Fibroblast of lung (primary cell): ENCODE data around the gene CARD10. TPM values are rescaled to one million over a fixed set of nuclear protein-coding genes. Genes with fewer than 3 reads are reported as not detected.

Experiments
- DNase-seq, 2 donors: peaks; one replicate each; pipeline versions ENCODE4 v3.0.0 to v3.0.0-alpha.2; 2010; ENCODE audit warnings: low read depth in 2 of 2
- H2AFZ ChIP-seq: 2 replicates; pipeline ENCODE4 v1.5.1; 2012; ENCODE audit warnings: low read length, control low read depth, inconsistent platforms
- H3K27ac ChIP-seq: 2 replicates; pipeline ENCODE4 v1.5.1; 2011; ENCODE audit warnings: low read length, control low read depth; ENCODE audit not compliant: insufficient read depth
- H3K27me3 ChIP-seq: 2 replicates; pipeline ENCODE4 v1.5.1; 2011; ENCODE audit warnings: mild to moderate bottlenecking, low read length; ENCODE audit not compliant: control insufficient read depth, insufficient read depth
- H3K36me3 ChIP-seq: 2 replicates; pipeline ENCODE4 v1.5.1; 2011; ENCODE audit warnings: low read length; ENCODE audit not compliant: control insufficient read depth, insufficient read depth
- H3K4me1 ChIP-seq: 2 replicates; pipeline ENCODE4 v1.5.1; 2011; ENCODE audit warnings: low read length; ENCODE audit not compliant: control insufficient read depth, insufficient read depth; ENCODE audit errors: extremely low read depth
- H3K4me2 ChIP-seq: 2 replicates; pipeline ENCODE4 v1.5.1; 2011; ENCODE audit warnings: low read length, control low read depth; ENCODE audit not compliant: insufficient read depth; ENCODE audit errors: extremely low read depth
- H3K4me3 ChIP-seq, 4 experiments: fragments of 200-600 bp in 1 of 4; sonication (generic) in 1 of 4; replicated peaks in 1 of 4; 2 replicates each; pipeline ENCODE4 v1.5.1; 2011 to 2016; ENCODE audit warnings: low read length in 4 of 4, low read depth in 3 of 4, mild to moderate bottlenecking in 3 of 4, control low read depth in 2 of 4, inconsistent platforms in 1 of 4, mixed read lengths in 1 of 4; ENCODE audit not compliant: insufficient read depth in 1 of 4; ENCODE audit errors: control extremely low read depth in 1 of 4
- H3K79me2 ChIP-seq: 2 replicates; pipeline ENCODE4 v1.5.1; 2012; ENCODE audit warnings: mild to moderate bottlenecking, low read length, inconsistent platforms; ENCODE audit not compliant: control insufficient read depth, insufficient read depth
- H3K9ac ChIP-seq: 2 replicates; pipeline ENCODE4 v1.5.1; 2011; ENCODE audit warnings: mild to moderate bottlenecking, low read length, control low read depth; ENCODE audit not compliant: insufficient read depth
- H3K9me3 ChIP-seq: 2 replicates; pipeline ENCODE4 v1.5.1; 2012; ENCODE audit warnings: low read depth, low read length; ENCODE audit not compliant: control insufficient read depth, insufficient read depth
- H4K20me1 ChIP-seq: 2 replicates; pipeline ENCODE4 v1.5.1; 2011; ENCODE audit warnings: low read length; ENCODE audit not compliant: control insufficient read depth, insufficient read depth; ENCODE audit errors: extremely low read depth
- CTCF ChIP-seq, 2 donors: IDR thresholded peaks in 1 of 2; conservative IDR thresholded peaks in 1 of 2; 1 replicate in 1 of 2; 2 replicates in 1 of 2; pipeline ENCODE4 v1.5.1; 2011 to 2012; ENCODE audit warnings: low read length in 2 of 2, control low read depth in 1 of 2, inconsistent platforms in 1 of 2, low read depth in 1 of 2, mild to moderate bottlenecking in 1 of 2
- EZH2 ChIP-seq: IDR thresholded peaks from 2 replicates; pipeline ENCODE4 v1.5.1; 2012; ENCODE audit warnings: low read length, control low read depth, mild to moderate bottlenecking; ENCODE audit errors: missing control alignments
- polyA plus RNA-seq, 2 donors: library from polyadenylated mRNA; depleted of rRNA in 1 of 2; stranded (reverse) in 1 of 2; unstranded in 1 of 2; fragments of >200 nt; gene quantifications; 2 replicates each; pipeline ENCODE4 v1.2.1, GENCODE V29; 2011 to 2012; ENCODE audit warnings: missing spikeins in 1 of 2
- total RNA-seq: library from RNA; depleted of rRNA; stranded (reverse); fragments of >200 nt; gene quantifications from 2 replicates; pipeline ENCODE4 v1.2.1, GENCODE V29; 2014

Gene CARD10
- total and polyA plus RNA-seq, 2 donors (not counting 1 experiment from before 2014, with no cell fraction given), result 1.6 to 2.3 TPM

- Histone ChIP-seq H4K20me1 (no peaks in the 10 kb centered on the region), H3K9me3 (no peaks in the 10 kb centered on the region), H3K79me2 (no peaks in the 10 kb centered on the region), H3K4me2 (no peak overlapping the region), H2AFZ (no peak overlapping the region), H3K9ac (no peak overlapping the region), H3K4me3 (no peak overlapping the region), H3K4me1 (peaks cover 2% of the 10 kb centered on the region), H3K27ac (no peak overlapping the region), H3K36me3 (no peaks in the 10 kb centered on the region), H3K27me3 (peaks cover 9% of the 10 kb centered on the region)
- TF ChIP-seq CTCF (conservative IDR thresholded peaks at IDR 0.05 in 1 of 2, IDR thresholded peaks at IDR 0.05 in 1 of 2; ENCODE audit: low read depth in 1 of 2, low read length in 2 of 2), result no peak
- DNase-seq, result no peak
Measured at GRCh38 chr22:37482244-37482643, 37.0 kb downstream of the CARD10 start.

GRCh38 chr22:37481347-37481907, 37.8 kb downstream of the CARD10 start:
- Histone ChIP-seq H3K9me3 (no peaks in the 10 kb centered on the region), H3K27ac (no peak overlapping the region), H3K4me1 (peaks cover 2% of the 10 kb centered on the region), H3K4me2 (no peak overlapping the region), H3K79me2 (no peaks in the 10 kb centered on the region), H4K20me1 (no peaks in the 10 kb centered on the region), H3K9ac (no peak overlapping the region), H2AFZ (no peak overlapping the region), H3K4me3 (no peak overlapping the region), H3K27me3 (peaks cover 10% of the 10 kb centered on the region), H3K36me3 (no peaks in the 10 kb centered on the region)
- DNase-seq, result no peak
- TF ChIP-seq EZH2, result no peak

- H3K9ac ChIP-seq, result no peak overlapping the region
- no peak for TF ChIP-seq CTCF (conservative IDR thresholded peaks at IDR 0.05 in 1 of 2, IDR thresholded peaks at IDR 0.05 in 1 of 2; ENCODE audit: low read depth in 1 of 2, low read length in 2 of 2)
- no peak for TF ChIP-seq EZH2
- no peaks in the 10 kb centered on the region for H3K9me3 ChIP-seq
- DNase-seq, result no peak
- no peak overlapping the region for H3K4me2 ChIP-seq
- H4K20me1 ChIP-seq, result no peaks in the 10 kb centered on the region
- H3K27me3 ChIP-seq, result peaks cover 17% of the 10 kb centered on the region
- H3K79me2 ChIP-seq, result no peaks in the 10 kb centered on the region
- no peak overlapping the region for H2AFZ ChIP-seq
- H3K36me3 ChIP-seq, result no peaks in the 10 kb centered on the region
- peaks cover 2% of the 10 kb centered on the region for H3K4me1 ChIP-seq
- H3K27ac ChIP-seq, result no peak overlapping the region
- no peak overlapping the region for H3K4me3 ChIP-seq
Measured at GRCh38 chr22:37480387-37481346, 38.5 kb downstream of the CARD10 start.
